Panc1 (cell line): ENCODE results near the gene GJD4. TPM values are rescaled to one million over a fixed set of nuclear protein-coding genes. Genes with fewer than 3 reads are reported as not detected.

Experiments
- ATAC-seq: fragments of 200-7000 bp; cut with Tn5 transposase; 2 replicates; pipeline ENCODE4 v1.9.1; 2020; ENCODE audit warnings: mild to moderate bottlenecking, moderate library complexity
- BruUV-seq: library from RNA; stranded (reverse); fragments of 400-500 nt; replicated peaks from 2 replicates; lab custom pipeline; 2021; lab: Mats Ljungman, UMichigan
- CTCF ChIA-PET: fragments of 300-600 bp; sonication (Branson Sonifier 250); formaldehyde crosslinking; loops from one replicate; lab custom pipeline; 2022; ENCODE audit warnings: antibody characterized with exemption; lab: Charles Lee
- POLR2A ChIA-PET: fragments of 300-600 bp; sonication (Branson Sonifier 250); formaldehyde crosslinking; loops from one replicate; lab custom pipeline; 2022; ENCODE audit warnings: antibody characterized with exemption; lab: Charles Lee
- DNase-seq: peaks from one replicate; pipeline ENCODE4 v3.0.0-alpha.2; 2010; ENCODE audit warnings: low read depth, low spot score
- H3K27ac ChIP-seq: 2 replicates; pipeline ENCODE4 v1.5.1; 2011; ENCODE audit warnings: mild to moderate bottlenecking, low read length, inconsistent platforms
- H3K27me3 ChIP-seq: fragments of 200-500 bp; sonication (Bioruptor generic); 2 replicates; pipeline ENCODE4 v1.6.0; 2014; ENCODE audit warnings: low read length, inconsistent platforms; ENCODE audit not compliant: control insufficient read depth, insufficient read depth
- H3K36me3 ChIP-seq: fragments of 200-500 bp; sonication (Bioruptor generic); 2 replicates; pipeline ENCODE4 v1.5.1; 2014; ENCODE audit warnings: inconsistent platforms, mild to moderate bottlenecking, low read length, moderate library complexity; ENCODE audit not compliant: control insufficient read depth, insufficient read depth
- H3K4me1 ChIP-seq: 2 replicates; pipeline ENCODE4 v1.5.1; 2011; ENCODE audit warnings: inconsistent platforms, mild to moderate bottlenecking, low read length, moderate library complexity; ENCODE audit not compliant: control insufficient read depth, insufficient read depth
- H3K4me3 ChIP-seq, 2 experiments: 2 replicates each; pipeline ENCODE4 v1.5.1; 2011 to 2012; ENCODE audit warnings: low read depth in 2 of 2, low read length in 2 of 2, mild to moderate bottlenecking in 2 of 2, inconsistent platforms in 1 of 2, moderate library complexity in 1 of 2
- H3K9me3 ChIP-seq: fragments of 200-500 bp; sonication (Bioruptor generic); 2 replicates; pipeline ENCODE4 v1.5.1; 2014; ENCODE audit warnings: low read depth, mild to moderate bottlenecking, inconsistent platforms, low read length, moderate library complexity; ENCODE audit not compliant: control insufficient read depth, insufficient read depth
- CTCF ChIP-seq: fragments of 450-650 bp; IDR thresholded peaks from 2 replicates; pipeline ENCODE4 v1.5.1; 2017; ENCODE audit warnings: mild to moderate bottlenecking
- POLR2AphosphoS5 ChIP-seq: IDR thresholded peaks from 2 replicates; pipeline ENCODE4 v1.6.1; 2012; ENCODE audit warnings: mild to moderate bottlenecking, low read depth, low read length, moderate library complexity
- REST ChIP-seq, 2 experiments: IDR thresholded peaks; 2 replicates each; pipeline ENCODE4 v1.6.1; 2011 to 2012; ENCODE audit warnings: low read depth in 2 of 2, control low read depth in 1 of 2, low read length in 1 of 2, mild to moderate bottlenecking in 1 of 2, moderate library complexity in 1 of 2; ENCODE audit not compliant: insufficient read depth in 1 of 2
- SIN3A ChIP-seq: IDR thresholded peaks from 2 replicates; pipeline ENCODE4 v1.6.1; 2012; ENCODE audit warnings: low read depth, mild to moderate bottlenecking, low read length, moderate library complexity, borderline replicate concordance; ENCODE audit not compliant: insufficient read depth
- TCF7L2 ChIP-seq: IDR thresholded peaks from 2 replicates; pipeline ENCODE4 v1.6.1; 2011; ENCODE audit warnings: mild to moderate bottlenecking, low read depth, low read length, inconsistent platforms
- in situ Hi-C: cut with HindIII; loops from 2 replicates; pipeline ENCODE4 v1.10.0; 2016; ENCODE audit warnings: low sequenced_read_pairs, low pct_unique_long_range_greater_than_20kb
- intact Hi-C: fragments of 100-400 bp; cut with micrococcal nuclease; formaldehyde crosslinking; loops from one replicate; pipeline ENCODE4 v1.10.0; 2022; ENCODE audit not compliant: unreplicated experiment
- total RNA-seq: library from RNA; stranded (reverse); gene quantifications from one replicate; pipeline ENCODE4 v1.2.1, GENCODE V29; 2021; ENCODE audit not compliant: unreplicated experiment

Gene GJD4
- total RNA-seq, 1 experiment from 2014 or later, result not detected

DNA sequence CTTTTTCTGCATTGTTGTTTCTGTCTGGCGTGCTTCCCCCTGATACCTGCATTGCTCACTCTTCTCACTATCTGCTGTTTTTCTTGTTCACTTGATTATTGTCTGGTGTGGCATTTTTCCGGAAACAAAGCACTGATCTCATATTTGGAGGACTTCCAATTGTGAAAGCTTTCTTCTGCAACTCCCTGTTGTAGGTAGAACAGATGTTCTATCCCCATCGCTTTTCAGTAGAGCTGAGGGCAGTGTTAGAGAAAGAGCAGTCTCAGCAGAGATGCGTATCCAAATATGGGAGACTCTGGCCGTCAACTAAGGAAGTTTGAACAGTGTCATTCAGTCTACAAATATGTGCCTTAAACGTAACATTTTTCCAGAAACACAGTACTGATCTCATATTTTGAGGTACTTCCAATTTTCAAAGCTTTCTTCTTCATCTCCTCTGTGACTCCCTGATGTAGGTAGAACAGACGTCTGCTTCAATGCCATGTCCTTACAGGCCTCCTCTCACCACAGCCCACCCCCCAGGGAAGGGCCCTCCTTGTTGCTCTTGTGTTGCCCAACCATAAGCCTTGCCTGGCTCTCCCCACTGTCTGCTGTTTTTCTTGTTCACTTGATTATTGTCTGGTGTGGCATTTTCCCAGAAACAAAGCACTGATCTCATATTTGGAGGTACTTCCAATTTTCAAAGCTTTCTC is 27.1 kb upstream of the GJD4 start:
- H3K4me3 ChIP-seq, result no peak overlapping the region
- H3K27me3 ChIP-seq, result no peaks in the 10 kb centered on the region
- intact Hi-C loops (no loop called here), in situ Hi-C loops (no loop called here)
- ATAC-seq, result no peak
- H3K36me3 ChIP-seq, result no peaks in the 10 kb centered on the region
- no peaks in the 10 kb centered on the region for H3K9me3 ChIP-seq
- no peak for TF ChIP-seq SIN3A
- no peak for TF ChIP-seq CTCF
- TF ChIP-seq POLR2AphosphoS5, result no peak
- TF ChIP-seq TCF7L2, result no peak
- no peak for TF ChIP-seq REST (IDR thresholded peaks at IDR 0.05; ENCODE audit: insufficient read depth in 1 of 2, low read depth in 2 of 2, low read length in 1 of 2)
- ChIA-PET POLR2A (no interaction called here), CTCF (no interaction called here)
- BruUV-seq, result no TSS peak
- DNase-seq, result no peak
- no peaks in the 10 kb centered on the region for H3K4me1 ChIP-seq
- H3K27ac ChIP-seq, result no peak overlapping the region

DNA sequence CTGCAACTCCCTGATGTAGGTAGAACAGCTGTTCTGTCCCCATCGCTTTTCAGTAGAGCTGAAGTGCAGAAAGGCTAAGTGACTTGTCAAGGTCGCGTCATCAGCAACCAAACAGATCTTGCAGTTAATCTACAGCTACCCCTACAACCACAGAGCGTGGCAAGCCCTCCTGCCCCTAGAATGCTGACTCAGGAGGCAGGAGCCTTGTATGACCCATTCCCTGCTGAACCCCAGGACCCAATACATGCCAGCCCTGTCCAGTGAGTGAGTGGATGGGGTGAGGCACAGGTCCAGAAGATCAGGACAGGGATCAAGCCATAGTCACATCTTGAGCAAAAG is 26.6 kb upstream of the GJD4 start:
- in situ Hi-C loops, result no loop called here
- CTCF ChIA-PET, result no interaction called here

More for the DNA sequence above, 26.6 kb upstream of the GJD4 start:
- H3K4me3 ChIP-seq, result no peak overlapping the region
- POLR2A ChIA-PET, result no interaction called here
- ATAC-seq (no peak), DNase-seq (no peak)
- no peaks in the 10 kb centered on the region for H3K4me1 ChIP-seq
- intact Hi-C loops, result no loop called here
- no peaks in the 10 kb centered on the region for H3K27me3 ChIP-seq
- no peak overlapping the region for H3K27ac ChIP-seq
- no peaks in the 10 kb centered on the region for H3K36me3 ChIP-seq
- no peak for TF ChIP-seq TCF7L2
- no peak for TF ChIP-seq SIN3A
- no peak for TF ChIP-seq REST (IDR thresholded peaks at IDR 0.05; ENCODE audit: insufficient read depth in 1 of 2, low read depth in 2 of 2, low read length in 1 of 2)
- TF ChIP-seq POLR2AphosphoS5, result no peak
- TF ChIP-seq CTCF, result no peak
- H3K9me3 ChIP-seq, result no peaks in the 10 kb centered on the region
- no TSS peak for BruUV-seq
